ENCODE measurements around the gene SPAG9. TPM values are rescaled to one million over a fixed set of nuclear protein-coding genes. Genes with fewer than 3 reads are reported as not detected.

The SPAG9 gene
- total RNA-seq, 1 experiment from 2014 or later: 130 TPM

DNA sequence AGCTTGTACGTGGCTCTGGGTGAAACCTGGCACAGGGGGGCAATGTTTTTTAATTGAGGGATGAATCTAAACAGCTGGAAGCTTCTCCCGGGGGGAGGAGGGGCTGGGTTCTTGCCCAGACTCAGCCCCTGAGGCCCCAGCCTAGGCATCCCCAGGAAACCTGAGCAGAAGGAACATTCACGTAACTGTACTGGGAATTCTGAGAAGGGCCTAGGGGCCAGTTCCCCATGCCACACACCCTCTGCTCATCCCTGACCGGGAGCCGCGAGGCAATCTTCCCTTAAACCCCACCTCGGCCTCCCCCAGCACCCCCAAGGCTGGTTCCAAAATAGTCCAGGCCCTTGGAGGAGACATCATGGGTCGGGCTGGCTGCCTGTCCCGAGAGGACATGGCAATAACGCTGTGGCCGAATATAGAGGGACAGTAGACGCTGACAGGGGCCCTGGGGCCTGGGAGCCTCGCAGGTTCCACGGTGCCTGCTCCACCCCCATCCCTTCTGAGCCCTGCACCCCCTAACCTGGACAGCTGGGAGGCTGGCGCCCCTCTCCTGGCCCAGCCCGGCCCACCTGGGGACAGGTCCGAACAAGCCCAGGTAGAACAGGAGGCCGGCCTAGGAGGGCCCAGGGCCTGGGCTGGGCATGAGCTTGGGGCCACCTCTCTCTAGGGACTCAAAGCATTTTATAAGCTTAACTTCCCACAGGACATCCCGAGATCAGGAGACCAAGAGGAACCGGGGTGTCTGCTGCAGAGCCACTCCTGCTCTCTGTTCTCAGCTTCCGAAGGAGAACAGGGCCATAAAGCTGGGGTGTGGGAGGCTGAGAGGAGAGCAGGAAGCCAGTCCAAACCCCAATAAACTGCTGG, 171.3 kb downstream of the SPAG9 start:
- intact Hi-C loops (cut with micrococcal nuclease; ENCODE audit: unreplicated experiment): no loop called here
- CTCF ChIA-PET: interaction anchor here (0.7 to 3.7 kb wide), 21 partner anchors 7 to 166 kb away, joined by 3 to 84 read pairs (median 4); partner anchors contain the start of gene TOB1
- H3K4me1 ChIP-seq: peaks cover 31% of the 10 kb centered on the region
- Mint-ChIP-seq H3K4me3 (ENCODE audit: unreplicated experiment) (no peak overlapping the region), H3K9me3 (ENCODE audit: unreplicated experiment) (no peaks in the 10 kb centered on the region), H3K4me1 (ENCODE audit: low read depth, unreplicated experiment) (peaks cover 23% of the 10 kb centered on the region), H3K27ac (ENCODE audit: unreplicated experiment) (peak overlapping the region; percentile 16), H3K36me3 (ENCODE audit: insufficient read depth, unreplicated experiment) (peaks cover 3% of the 10 kb centered on the region), H3K27me3 (ENCODE audit: insufficient read depth, unreplicated experiment) (no peaks in the 10 kb centered on the region)
- no peaks in the 10 kb centered on the region for H3K27me3 ChIP-seq (replicated peaks; ENCODE audit: control insufficient read depth, insufficient read depth, low read length)
- H3K36me3 ChIP-seq (ENCODE audit: control insufficient read depth, insufficient read depth, low read length): no peaks in the 10 kb centered on the region
- no peaks in the 10 kb centered on the region for H3K9me3 ChIP-seq
- POLR2A ChIA-PET: interaction anchor here (0.8 to 2.8 kb wide), 5 partner anchors 18 to 97 kb away, joined by 3 to 42 read pairs (median 4); partner anchors contain the start of gene TOB1
- no TSS peak for BruUV-seq (replicated peaks)
- DNase-seq: peak in 1 of 2 experiments; percentile 46
- no peak overlapping the region for H3K4me3 ChIP-seq (ENCODE audit: low read depth, low read length)
- TF ChIP-seq CTCF (IDR thresholded peaks at IDR 0.05; ENCODE audit: insufficient read depth in 1 of 2, low read depth in 1 of 2, low read length in 1 of 2, severe bottlenecking in 1 of 2, unreplicated experiment in 1 of 2): no peak

DNA sequence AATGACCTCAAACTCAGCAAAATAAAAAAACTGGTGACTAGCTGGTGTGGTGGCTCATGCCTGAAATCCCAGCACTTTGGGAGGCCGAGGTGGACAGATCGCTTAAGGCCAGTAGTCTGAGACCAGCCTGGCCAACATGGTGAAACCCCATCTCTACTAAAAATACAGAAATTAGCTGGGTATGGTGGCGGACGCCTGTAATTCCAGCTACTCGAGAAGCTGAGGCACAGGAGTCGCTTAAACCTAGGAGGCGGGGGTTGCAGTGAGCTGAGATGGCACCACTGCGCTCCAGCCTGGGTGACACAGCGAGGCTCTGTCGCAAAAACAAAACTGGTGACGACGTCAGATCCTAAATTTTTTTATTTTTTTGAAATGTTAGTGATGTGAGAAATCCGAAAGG, 172.0 kb downstream of the SPAG9 start:
- ChIA-PET POLR2A (interaction anchor here (1.1 to 2.8 kb wide), 5 partner anchors 17 to 229 kb away, joined by 3 to 42 read pairs (median 4); partner anchors contain the start of genes LUC7L3 and TOB1), CTCF (interaction anchor here (0.8 to 3.7 kb wide), 10 partner anchors 8 to 165 kb away, joined by 3 to 84 read pairs (median 9); partner anchors contain the start of gene TOB1)
- no TSS peak for BruUV-seq (replicated peaks)
- no peaks in the 10 kb centered on the region for H3K36me3 Mint-ChIP-seq (ENCODE audit: insufficient read depth, unreplicated experiment)
- no peak overlapping the region for H3K4me3 ChIP-seq (ENCODE audit: low read depth, low read length)
- peak overlapping the region; percentile 16 for H3K27ac Mint-ChIP-seq (ENCODE audit: unreplicated experiment)
- intact Hi-C loops (cut with micrococcal nuclease; ENCODE audit: unreplicated experiment): no loop called here
- no peak for TF ChIP-seq CTCF (IDR thresholded peaks at IDR 0.05; ENCODE audit: insufficient read depth in 1 of 2, low read depth in 1 of 2, low read length in 1 of 2, severe bottlenecking in 1 of 2, unreplicated experiment in 1 of 2)
- no peaks in the 10 kb centered on the region for H3K9me3 Mint-ChIP-seq (ENCODE audit: unreplicated experiment)
- DNase-seq: peak in 1 of 2 experiments; percentile 19
- H3K9me3 ChIP-seq: no peaks in the 10 kb centered on the region
- no peaks in the 10 kb centered on the region for H3K27me3 Mint-ChIP-seq (ENCODE audit: insufficient read depth, unreplicated experiment)
- H3K27me3 ChIP-seq (replicated peaks; ENCODE audit: control insufficient read depth, insufficient read depth, low read length): no peaks in the 10 kb centered on the region
- peaks cover 21% of the 10 kb centered on the region for H3K4me1 Mint-ChIP-seq (ENCODE audit: low read depth, unreplicated experiment)
- H3K4me3 Mint-ChIP-seq (ENCODE audit: unreplicated experiment): no peak overlapping the region
- H3K4me1 ChIP-seq: peaks cover 32% of the 10 kb centered on the region
- H3K36me3 ChIP-seq (ENCODE audit: control insufficient read depth, insufficient read depth, low read length): no peaks in the 10 kb centered on the region

- H3K4me3 Mint-ChIP-seq (ENCODE audit: unreplicated experiment): no peak overlapping the region
- ChIA-PET POLR2A (interaction anchor here (1.1 to 2.8 kb wide), 4 partner anchors 16 to 229 kb away, joined by 3 to 42 read pairs (median 4); partner anchors contain the start of genes LUC7L3 and TOB1), CTCF (interaction anchor here (0.6 to 3.7 kb wide), 9 partner anchors 9 to 164 kb away, joined by 3 to 84 read pairs (median 9); partner anchors contain the start of gene TOB1)
- no peak overlapping the region for H3K4me3 ChIP-seq (ENCODE audit: low read depth, low read length)
- H3K4me1 ChIP-seq: peaks cover 36% of the 10 kb centered on the region
- H3K9me3 Mint-ChIP-seq (ENCODE audit: unreplicated experiment): no peaks in the 10 kb centered on the region
- no peaks in the 10 kb centered on the region for H3K9me3 ChIP-seq
- H3K36me3 ChIP-seq (ENCODE audit: control insufficient read depth, insufficient read depth, low read length): no peaks in the 10 kb centered on the region
- H3K27me3 ChIP-seq (replicated peaks; ENCODE audit: control insufficient read depth, insufficient read depth, low read length): no peaks in the 10 kb centered on the region
- BruUV-seq (replicated peaks): no TSS peak
- no peak overlapping the region for H3K27ac Mint-ChIP-seq (ENCODE audit: unreplicated experiment)
- H3K36me3 Mint-ChIP-seq (ENCODE audit: insufficient read depth, unreplicated experiment): no peaks in the 10 kb centered on the region
- H3K27me3 Mint-ChIP-seq (ENCODE audit: insufficient read depth, unreplicated experiment): no peaks in the 10 kb centered on the region
- DNase-seq: peak in 1 of 2 experiments; percentile 50
- no peak for TF ChIP-seq CTCF (IDR thresholded peaks at IDR 0.05; ENCODE audit: insufficient read depth in 1 of 2, low read depth in 1 of 2, low read length in 1 of 2, severe bottlenecking in 1 of 2, unreplicated experiment in 1 of 2)
- intact Hi-C loops (cut with micrococcal nuclease; ENCODE audit: unreplicated experiment): no loop called here
- H3K4me1 Mint-ChIP-seq (ENCODE audit: low read depth, unreplicated experiment): peaks cover 27% of the 10 kb centered on the region
Measured at GRCh38 chr17:50947782-50948543, 172.7 kb downstream of the SPAG9 start.
